ENCODE results near the gene ANO6.
"Not testable (repeated sequence)": the region's sequence is repeated elsewhere in the genome, so short reads cannot be mapped to it uniquely, and the experiment has no call there.

Gene ANO6

GRCh38 chr12:45351921-45352670 lies 136.2 kb downstream of the ANO6 start:
- no peak for ATAC-seq

GRCh38 chr12:45353944-45354343 lies 138.0 kb downstream of the ANO6 start:
- ATAC-seq: no peak

- ATAC-seq: peak in 1 of 2 donors; percentile 13
Observed at GRCh38 chr12:45354399-45354798, 138.5 kb downstream of the ANO6 start.

- ATAC-seq: no peak
Observed at GRCh38 chr12:45355730-45356129, 139.8 kb downstream of the ANO6 start.

GRCh38 chr12:45356822-45357538 lies 141.1 kb downstream of the ANO6 start:
- ATAC-seq: no peak

GRCh38 chr12:45357539-45358417 lies 141.9 kb downstream of the ANO6 start:
- no peak for ATAC-seq

GRCh38 chr12:45362291-45362690 lies 146.4 kb downstream of the ANO6 start:
- ATAC-seq: no peak

- no peak for ATAC-seq
Observed at GRCh38 chr12:45363903-45364302, 148.0 kb downstream of the ANO6 start.

- no peak for ATAC-seq
Observed at GRCh38 chr12:45368841-45369489, 153.1 kb downstream of the ANO6 start.

- ATAC-seq: no peak
Observed at GRCh38 chr12:45377815-45378214, 161.9 kb downstream of the ANO6 start.

GRCh38 chr12:45379261-45379660 lies 163.4 kb downstream of the ANO6 start:
- ATAC-seq: no peak

GRCh38 chr12:45381351-45381750 lies 165.5 kb downstream of the ANO6 start:
- no peak for ATAC-seq

GRCh38 chr12:45388545-45388944 lies 172.7 kb downstream of the ANO6 start:
- ATAC-seq: no peak

GRCh38 chr12:45389426-45389825 lies 173.5 kb downstream of the ANO6 start:
- ATAC-seq: no peak

- ATAC-seq: not testable (repeated sequence)
Observed at GRCh38 chr12:45397499-45397898, 181.6 kb downstream of the ANO6 start.

GRCh38 chr12:45398552-45398951 lies 182.7 kb downstream of the ANO6 start:
- no peak for ATAC-seq

- ATAC-seq: no peak
Observed at GRCh38 chr12:45400991-45401390, 185.1 kb downstream of the ANO6 start.

GRCh38 chr12:45402288-45402687 lies 186.4 kb downstream of the ANO6 start:
- ATAC-seq: no peak

- no peak for ATAC-seq
Observed at GRCh38 chr12:45406988-45407850, 191.3 kb downstream of the ANO6 start.

- no peak for ATAC-seq
Observed at GRCh38 chr12:45407981-45408728, 192.3 kb downstream of the ANO6 start.

GRCh38 chr12:45408729-45409114 lies 192.8 kb downstream of the ANO6 start:
- ATAC-seq: no peak
